ENCODE data around the gene ABCA13. TPM values are rescaled to one million over a fixed set of nuclear protein-coding genes. Genes with fewer than 3 reads are reported as not detected.

The ABCA13 gene
- total RNA-seq, 1 donor from 2014 or later, result 0.34 TPM

- Mint-ChIP-seq H3K9me3 (ENCODE audit: unreplicated experiment) (no peaks in the 10 kb centered on the region), H3K4me1 (ENCODE audit: low read depth, unreplicated experiment) (peaks cover 5% of the 10 kb centered on the region), H3K27me3 (ENCODE audit: low read depth, unreplicated experiment) (no peaks in the 10 kb centered on the region), H3K36me3 (ENCODE audit: low read depth, unreplicated experiment) (no peaks in the 10 kb centered on the region), H3K27ac (ENCODE audit: unreplicated experiment) (no peak overlapping the region), H3K4me3 (ENCODE audit: unreplicated experiment) (no peak overlapping the region)
- no peak overlapping the region for H3K27ac ChIP-seq (ENCODE audit: low read depth, low read length)
- H3K79me2 ChIP-seq (ENCODE audit: insufficient read depth, low read length), result no peaks in the 10 kb centered on the region
- no peaks in the 10 kb centered on the region for H3K36me3 ChIP-seq (ENCODE audit: insufficient read depth, low read length)
- no peak overlapping the region for H3K4me2 ChIP-seq (ENCODE audit: low read length)
- peaks cover 15% of the 10 kb centered on the region for H3K4me1 ChIP-seq (ENCODE audit: insufficient read depth, low read length)
- no peak overlapping the region for H3K9ac ChIP-seq (ENCODE audit: low read length)
- H3K27me3 ChIP-seq (ENCODE audit: insufficient read depth, low read length), result no peaks in the 10 kb centered on the region
- no peak overlapping the region for H2AFZ ChIP-seq (ENCODE audit: low read depth, low read length)
- FAIRE-seq (no peak), DNase-seq (ENCODE audit: low read depth) (no peak)
- no peaks in the 10 kb centered on the region for H3K9me3 ChIP-seq (ENCODE audit: insufficient read depth, low read depth, low read length)
- H3K4me3 ChIP-seq (ENCODE audit: insufficient read depth, low read depth, low read length), result no peak overlapping the region
- no peaks in the 10 kb centered on the region for H4K20me1 ChIP-seq (ENCODE audit: insufficient read depth, low read length)
- TF ChIP-seq EZH2 (IDR thresholded peaks at IDR 0.05; ENCODE audit: insufficient read depth, low read length) (no peak), CTCF (IDR thresholded peaks at IDR 0.05; ENCODE audit: insufficient read depth, low read depth, low read length) (no peak)
These were observed 129.9 kb downstream of the ABCA13 start for GRCh38 chr7:48301201-48301600.

GRCh38 chr7:48304641-48305040, 133.4 kb downstream of the ABCA13 start:
- no peak for DNase-seq (ENCODE audit: low read depth)
- H3K27me3 ChIP-seq (ENCODE audit: insufficient read depth, low read length), result no peaks in the 10 kb centered on the region
- no peaks in the 10 kb centered on the region for H3K9me3 ChIP-seq (ENCODE audit: insufficient read depth, low read depth, low read length)
- no peak overlapping the region for H3K4me3 ChIP-seq (ENCODE audit: insufficient read depth, low read depth, low read length)
- H3K4me1 ChIP-seq (ENCODE audit: insufficient read depth, low read length), result peaks cover 1% of the 10 kb centered on the region
- Mint-ChIP-seq H3K27me3 (ENCODE audit: low read depth, unreplicated experiment) (no peaks in the 10 kb centered on the region), H3K4me3 (ENCODE audit: unreplicated experiment) (no peak overlapping the region), H3K36me3 (ENCODE audit: low read depth, unreplicated experiment) (no peaks in the 10 kb centered on the region), H3K9me3 (ENCODE audit: unreplicated experiment) (no peaks in the 10 kb centered on the region), H3K4me1 (ENCODE audit: low read depth, unreplicated experiment) (peaks cover 2% of the 10 kb centered on the region), H3K27ac (ENCODE audit: unreplicated experiment) (no peak overlapping the region)
- H3K4me2 ChIP-seq (ENCODE audit: low read length), result no peak overlapping the region
- TF ChIP-seq CTCF (IDR thresholded peaks at IDR 0.05; ENCODE audit: insufficient read depth, low read depth, low read length), result no peak
- TF ChIP-seq EZH2 (IDR thresholded peaks at IDR 0.05; ENCODE audit: insufficient read depth, low read length), result no peak
- H3K9ac ChIP-seq (ENCODE audit: low read length), result no peak overlapping the region
- H3K27ac ChIP-seq (ENCODE audit: low read depth, low read length), result no peak overlapping the region
- H4K20me1 ChIP-seq (ENCODE audit: insufficient read depth, low read length), result no peaks in the 10 kb centered on the region
- no peaks in the 10 kb centered on the region for H3K36me3 ChIP-seq (ENCODE audit: insufficient read depth, low read length)
- no peak for FAIRE-seq
- no peak overlapping the region for H2AFZ ChIP-seq (ENCODE audit: low read depth, low read length)
- H3K79me2 ChIP-seq (ENCODE audit: insufficient read depth, low read length), result no peaks in the 10 kb centered on the region

GRCh38 chr7:48305661-48306060, 134.4 kb downstream of the ABCA13 start:
- no peak for DNase-seq (ENCODE audit: low read depth)
- no peaks in the 10 kb centered on the region for H3K4me1 Mint-ChIP-seq (ENCODE audit: low read depth, unreplicated experiment)
- no peak overlapping the region for H3K4me2 ChIP-seq (ENCODE audit: low read length)

More at GRCh38 chr7:48305661-48306060, 134.4 kb downstream of the ABCA13 start:
- Histone ChIP-seq H3K9me3 (ENCODE audit: insufficient read depth, low read depth, low read length) (no peaks in the 10 kb centered on the region), H3K4me3 (ENCODE audit: insufficient read depth, low read depth, low read length) (no peak overlapping the region), H2AFZ (ENCODE audit: low read depth, low read length) (no peak overlapping the region), H3K27me3 (ENCODE audit: insufficient read depth, low read length) (no peaks in the 10 kb centered on the region), H3K79me2 (ENCODE audit: insufficient read depth, low read length) (no peaks in the 10 kb centered on the region), H3K27ac (ENCODE audit: low read depth, low read length) (no peak overlapping the region), H3K36me3 (ENCODE audit: insufficient read depth, low read length) (no peaks in the 10 kb centered on the region), H4K20me1 (ENCODE audit: insufficient read depth, low read length) (no peaks in the 10 kb centered on the region), H3K4me1 (ENCODE audit: insufficient read depth, low read length) (no peaks in the 10 kb centered on the region), H3K9ac (ENCODE audit: low read length) (no peak overlapping the region)
- FAIRE-seq, result no peak
- Mint-ChIP-seq H3K4me3 (ENCODE audit: unreplicated experiment) (no peak overlapping the region), H3K27ac (ENCODE audit: unreplicated experiment) (no peak overlapping the region), H3K9me3 (ENCODE audit: unreplicated experiment) (no peaks in the 10 kb centered on the region), H3K27me3 (ENCODE audit: low read depth, unreplicated experiment) (no peaks in the 10 kb centered on the region), H3K36me3 (ENCODE audit: low read depth, unreplicated experiment) (no peaks in the 10 kb centered on the region)
- TF ChIP-seq CTCF (IDR thresholded peaks at IDR 0.05; ENCODE audit: insufficient read depth, low read depth, low read length) (no peak), EZH2 (IDR thresholded peaks at IDR 0.05; ENCODE audit: insufficient read depth, low read length) (no peak)
